Calu3 (cell line): ENCODE measurements around the gene RPUSD1. TPM values are rescaled to one million over a fixed set of nuclear protein-coding genes. Genes with fewer than 3 reads are reported as not detected.

Experiments
- BruUV-seq: library from RNA; stranded (reverse); fragments of 400-500 nt; replicated peaks from 2 replicates; lab custom pipeline; 2021; lab: Mats Ljungman, UMichigan
- CTCF ChIA-PET: fragments of 300-600 bp; sonication (Branson Sonifier 250); formaldehyde crosslinking; loops from one replicate; lab custom pipeline; 2022; ENCODE audit warnings: antibody characterized with exemption; lab: Charles Lee
- DNase-seq: peaks from one replicate; pipeline ENCODE4 v3.0.0; 2022
- H3K27ac Mint-ChIP-seq: one replicate; pipeline ENCODE4 v1.8.0; 2022; ENCODE audit warnings: mixed read lengths; ENCODE audit not compliant: unreplicated experiment
- H3K27me3 Mint-ChIP-seq: one replicate; pipeline ENCODE4 v1.8.0; 2022; ENCODE audit warnings: mixed read lengths; ENCODE audit not compliant: unreplicated experiment
- H3K36me3 Mint-ChIP-seq: one replicate; pipeline ENCODE4 v1.8.0; 2022; ENCODE audit warnings: mild to moderate bottlenecking, moderate library complexity, mixed read lengths; ENCODE audit not compliant: insufficient read depth, unreplicated experiment
- H3K4me1 Mint-ChIP-seq: one replicate; pipeline ENCODE4 v1.8.0; 2022; ENCODE audit warnings: mild to moderate bottlenecking, low read depth, mixed read lengths; ENCODE audit not compliant: unreplicated experiment
- H3K4me3 Mint-ChIP-seq: one replicate; pipeline ENCODE4 v1.8.0; 2022; ENCODE audit warnings: mild to moderate bottlenecking, low read depth, moderate library complexity, mixed read lengths; ENCODE audit not compliant: unreplicated experiment
- H3K9me3 Mint-ChIP-seq: one replicate; pipeline ENCODE4 v1.8.0; 2022; ENCODE audit warnings: low read depth, mixed read lengths; ENCODE audit not compliant: unreplicated experiment
- intact Hi-C: fragments of 100-400 bp; cut with micrococcal nuclease; formaldehyde crosslinking; loops from one replicate; pipeline ENCODE4 v1.10.0; 2022; ENCODE audit not compliant: unreplicated experiment
- total RNA-seq: library from RNA; stranded (reverse); gene quantifications from 2 replicates; pipeline ENCODE4 v1.2.3, GENCODE V29; 2022
- TF ChIP-seq, protein P1 (sequence below): fragments of 200-600 bp; IDR thresholded peaks from one replicate; pipeline ENCODE4 v1.8.0; 2022; ENCODE audit warnings: antibody characterized with exemption; ENCODE audit not compliant: unreplicated experiment

RPUSD1 gene
- total RNA-seq, 1 experiment from 2014 or later: 47.5 TPM

DNA sequence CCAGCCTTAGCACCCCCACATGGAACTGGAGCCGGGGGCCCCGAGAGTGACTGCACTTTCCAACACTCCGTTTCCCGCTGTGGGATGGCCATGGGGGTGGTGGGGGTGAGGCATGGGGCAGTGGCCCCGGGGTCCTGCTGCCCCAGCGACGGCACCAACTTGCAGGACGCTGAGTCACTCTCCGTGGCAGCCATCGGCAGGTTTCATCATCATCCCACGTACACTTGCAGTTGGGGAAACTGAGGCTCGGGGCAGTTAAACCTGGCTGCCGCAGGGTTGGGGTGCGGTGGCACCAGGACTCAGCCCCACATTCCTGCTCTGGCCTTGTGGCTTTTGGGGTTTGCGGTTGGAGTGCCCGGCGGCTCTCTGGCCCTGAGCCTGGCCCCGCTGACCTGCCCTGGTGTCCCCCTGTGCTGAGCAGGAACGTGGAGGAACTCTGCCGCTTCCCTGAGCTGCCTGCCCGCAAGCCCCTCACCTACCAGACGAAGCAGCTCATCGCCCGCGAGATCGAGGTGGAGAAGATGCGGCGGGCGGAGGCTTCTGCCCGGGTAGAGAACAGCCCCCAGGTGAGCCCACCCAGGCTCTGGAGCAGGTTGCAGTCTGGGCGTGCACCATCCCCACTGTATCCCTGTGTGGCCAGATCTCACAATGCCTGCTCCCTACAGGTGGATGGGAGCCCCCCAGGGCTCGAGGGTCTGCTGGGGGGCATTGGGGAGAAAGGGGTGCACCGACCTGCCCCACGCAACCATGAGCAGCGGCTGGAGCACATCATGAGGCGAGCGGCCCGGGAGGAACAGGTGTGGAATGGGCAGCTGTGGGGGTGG is 8.3 kb upstream of the RPUSD1 start:
- no peaks in the 10 kb centered on the region for H3K4me1 Mint-ChIP-seq
- H3K9me3 Mint-ChIP-seq: no peaks in the 10 kb centered on the region
- CTCF ChIA-PET: interaction anchor here (1.2 kb wide), 1 partner anchor 56 kb away, joined by 3 read pairs; the partner anchor contains the start of gene CIAO3
- H3K27ac Mint-ChIP-seq: peak overlapping the region; percentile 23
- DNase-seq: no peak
- peaks cover 9% of the 10 kb centered on the region for H3K27me3 Mint-ChIP-seq
- no peak overlapping the region for H3K4me3 Mint-ChIP-seq
- intact Hi-C loops: no loop called here
- BruUV-seq: no TSS peak
- peaks cover 66% of the 10 kb centered on the region for H3K36me3 Mint-ChIP-seq
- TF ChIP-seq, protein P1, sequence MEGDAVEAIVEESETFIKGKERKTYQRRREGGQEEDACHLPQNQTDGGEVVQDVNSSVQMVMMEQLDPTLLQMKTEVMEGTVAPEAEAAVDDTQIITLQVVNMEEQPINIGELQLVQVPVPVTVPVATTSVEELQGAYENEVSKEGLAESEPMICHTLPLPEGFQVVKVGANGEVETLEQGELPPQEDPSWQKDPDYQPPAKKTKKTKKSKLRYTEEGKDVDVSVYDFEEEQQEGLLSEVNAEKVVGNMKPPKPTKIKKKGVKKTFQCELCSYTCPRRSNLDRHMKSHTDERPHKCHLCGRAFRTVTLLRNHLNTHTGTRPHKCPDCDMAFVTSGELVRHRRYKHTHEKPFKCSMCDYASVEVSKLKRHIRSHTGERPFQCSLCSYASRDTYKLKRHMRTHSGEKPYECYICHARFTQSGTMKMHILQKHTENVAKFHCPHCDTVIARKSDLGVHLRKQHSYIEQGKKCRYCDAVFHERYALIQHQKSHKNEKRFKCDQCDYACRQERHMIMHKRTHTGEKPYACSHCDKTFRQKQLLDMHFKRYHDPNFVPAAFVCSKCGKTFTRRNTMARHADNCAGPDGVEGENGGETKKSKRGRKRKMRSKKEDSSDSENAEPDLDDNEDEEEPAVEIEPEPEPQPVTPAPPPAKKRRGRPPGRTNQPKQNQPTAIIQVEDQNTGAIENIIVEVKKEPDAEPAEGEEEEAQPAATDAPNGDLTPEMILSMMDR: no peak

DNA sequence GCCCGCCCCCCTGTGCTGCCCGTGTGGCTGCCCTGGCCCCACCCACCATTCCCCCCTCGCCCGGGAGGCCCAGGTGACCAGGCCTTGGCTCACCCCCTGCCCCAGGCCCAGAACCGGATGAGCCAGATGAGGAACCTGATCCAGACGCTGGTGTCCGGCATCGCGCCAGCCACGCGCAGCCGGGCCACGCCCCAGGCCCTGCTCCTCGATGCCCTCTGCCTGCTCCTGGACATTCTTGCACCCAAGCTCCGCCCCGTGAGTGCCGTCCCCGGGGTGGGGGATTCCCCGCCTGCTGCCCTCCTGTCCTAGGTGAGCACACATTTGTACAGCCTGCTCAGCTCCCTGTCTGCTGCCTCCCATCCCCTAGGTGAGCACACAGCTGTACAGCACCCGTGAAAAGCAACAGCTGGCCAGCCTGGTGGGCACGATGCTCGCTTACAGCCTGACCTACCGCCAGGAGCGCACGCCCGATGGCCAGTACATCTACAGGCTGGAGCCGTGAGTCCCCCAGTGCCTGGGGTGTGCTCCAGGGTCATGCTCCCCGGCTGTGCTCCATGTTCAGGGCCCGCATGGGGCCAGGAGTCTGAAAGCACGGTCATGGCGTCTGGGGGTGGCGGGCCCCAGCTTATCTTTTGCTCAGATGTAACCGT is 7.5 kb upstream of the RPUSD1 start:
- Mint-ChIP-seq H3K27me3 (peaks cover under 1% of the 10 kb centered on the region), H3K9me3 (no peaks in the 10 kb centered on the region), H3K36me3 (peaks cover 67% of the 10 kb centered on the region), H3K4me3 (peak overlapping the region; percentile 54), H3K4me1 (no peaks in the 10 kb centered on the region), H3K27ac (peak overlapping the region; percentile 88)
- intact Hi-C loops: no loop called here
- TF ChIP-seq, protein P1: no peak
- peak; percentile 94 for DNase-seq
- CTCF ChIA-PET: interaction anchor here (0.7 to 1.4 kb wide), 3 partner anchors 11 to 207 kb away, joined by 3 read pairs; partner anchors contain the start of gene CIAO3
- no TSS peak for BruUV-seq

- no peaks in the 10 kb centered on the region for H3K27me3 Mint-ChIP-seq
- CTCF ChIA-PET: interaction anchor here (0.7 to 1.4 kb wide), 3 partner anchors 12 to 208 kb away, joined by 3 read pairs; partner anchors contain the start of gene CIAO3
These were observed 6.8 kb upstream of the RPUSD1 start for GRCh38 chr16:794853-795466.

More at GRCh38 chr16:794853-795466, 6.8 kb upstream of the RPUSD1 start:
- H3K4me1 Mint-ChIP-seq: no peaks in the 10 kb centered on the region
- H3K4me3 Mint-ChIP-seq: peak overlapping the region; percentile 54
- intact Hi-C loops: no loop called here
- H3K9me3 Mint-ChIP-seq: no peaks in the 10 kb centered on the region
- TF ChIP-seq, protein P1: no peak
- no TSS peak for BruUV-seq
- H3K36me3 Mint-ChIP-seq: peaks cover 69% of the 10 kb centered on the region
- H3K27ac Mint-ChIP-seq: no peak overlapping the region
- no peak for DNase-seq
